ENCODE measurements around the gene ETS1. TPM values are rescaled to one million over a fixed set of nuclear protein-coding genes. Genes with fewer than 3 reads are reported as not detected.

Gene ETS1
- total and polyA plus RNA-seq, 2 experiments from 2014 or later: 25.6 to 52.6 TPM

DNA sequence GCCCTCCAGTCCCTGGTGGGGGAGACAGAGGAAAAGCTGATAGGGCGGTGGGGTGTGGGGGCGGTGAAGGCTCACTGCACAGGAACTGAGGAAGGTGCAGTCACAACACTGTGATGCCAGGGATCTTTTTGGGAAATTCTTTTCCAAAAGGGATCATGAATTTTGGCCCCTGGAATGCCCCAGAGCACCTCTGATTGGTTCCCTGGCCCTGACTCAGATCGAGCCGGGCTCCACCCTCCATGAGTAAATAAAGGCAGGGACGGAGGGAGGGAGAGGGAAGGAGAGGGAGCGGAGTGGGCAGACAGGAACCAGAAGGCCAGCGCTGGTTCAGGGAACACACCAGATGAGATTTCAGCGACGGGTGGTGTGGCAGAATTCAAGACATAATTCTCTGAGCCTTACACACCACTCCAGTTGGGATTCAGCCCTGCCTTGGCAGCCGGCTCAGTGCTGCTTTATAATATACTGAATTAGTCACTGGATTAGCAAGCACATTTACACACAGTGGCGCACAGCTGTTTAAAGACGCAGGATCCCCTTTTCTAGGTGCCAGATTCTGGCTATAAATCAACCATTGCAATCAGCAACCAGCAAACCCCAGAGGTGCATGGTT is 80.3 kb downstream of the ETS1 start (continued):
- TF ChIP-seq, protein P1, sequence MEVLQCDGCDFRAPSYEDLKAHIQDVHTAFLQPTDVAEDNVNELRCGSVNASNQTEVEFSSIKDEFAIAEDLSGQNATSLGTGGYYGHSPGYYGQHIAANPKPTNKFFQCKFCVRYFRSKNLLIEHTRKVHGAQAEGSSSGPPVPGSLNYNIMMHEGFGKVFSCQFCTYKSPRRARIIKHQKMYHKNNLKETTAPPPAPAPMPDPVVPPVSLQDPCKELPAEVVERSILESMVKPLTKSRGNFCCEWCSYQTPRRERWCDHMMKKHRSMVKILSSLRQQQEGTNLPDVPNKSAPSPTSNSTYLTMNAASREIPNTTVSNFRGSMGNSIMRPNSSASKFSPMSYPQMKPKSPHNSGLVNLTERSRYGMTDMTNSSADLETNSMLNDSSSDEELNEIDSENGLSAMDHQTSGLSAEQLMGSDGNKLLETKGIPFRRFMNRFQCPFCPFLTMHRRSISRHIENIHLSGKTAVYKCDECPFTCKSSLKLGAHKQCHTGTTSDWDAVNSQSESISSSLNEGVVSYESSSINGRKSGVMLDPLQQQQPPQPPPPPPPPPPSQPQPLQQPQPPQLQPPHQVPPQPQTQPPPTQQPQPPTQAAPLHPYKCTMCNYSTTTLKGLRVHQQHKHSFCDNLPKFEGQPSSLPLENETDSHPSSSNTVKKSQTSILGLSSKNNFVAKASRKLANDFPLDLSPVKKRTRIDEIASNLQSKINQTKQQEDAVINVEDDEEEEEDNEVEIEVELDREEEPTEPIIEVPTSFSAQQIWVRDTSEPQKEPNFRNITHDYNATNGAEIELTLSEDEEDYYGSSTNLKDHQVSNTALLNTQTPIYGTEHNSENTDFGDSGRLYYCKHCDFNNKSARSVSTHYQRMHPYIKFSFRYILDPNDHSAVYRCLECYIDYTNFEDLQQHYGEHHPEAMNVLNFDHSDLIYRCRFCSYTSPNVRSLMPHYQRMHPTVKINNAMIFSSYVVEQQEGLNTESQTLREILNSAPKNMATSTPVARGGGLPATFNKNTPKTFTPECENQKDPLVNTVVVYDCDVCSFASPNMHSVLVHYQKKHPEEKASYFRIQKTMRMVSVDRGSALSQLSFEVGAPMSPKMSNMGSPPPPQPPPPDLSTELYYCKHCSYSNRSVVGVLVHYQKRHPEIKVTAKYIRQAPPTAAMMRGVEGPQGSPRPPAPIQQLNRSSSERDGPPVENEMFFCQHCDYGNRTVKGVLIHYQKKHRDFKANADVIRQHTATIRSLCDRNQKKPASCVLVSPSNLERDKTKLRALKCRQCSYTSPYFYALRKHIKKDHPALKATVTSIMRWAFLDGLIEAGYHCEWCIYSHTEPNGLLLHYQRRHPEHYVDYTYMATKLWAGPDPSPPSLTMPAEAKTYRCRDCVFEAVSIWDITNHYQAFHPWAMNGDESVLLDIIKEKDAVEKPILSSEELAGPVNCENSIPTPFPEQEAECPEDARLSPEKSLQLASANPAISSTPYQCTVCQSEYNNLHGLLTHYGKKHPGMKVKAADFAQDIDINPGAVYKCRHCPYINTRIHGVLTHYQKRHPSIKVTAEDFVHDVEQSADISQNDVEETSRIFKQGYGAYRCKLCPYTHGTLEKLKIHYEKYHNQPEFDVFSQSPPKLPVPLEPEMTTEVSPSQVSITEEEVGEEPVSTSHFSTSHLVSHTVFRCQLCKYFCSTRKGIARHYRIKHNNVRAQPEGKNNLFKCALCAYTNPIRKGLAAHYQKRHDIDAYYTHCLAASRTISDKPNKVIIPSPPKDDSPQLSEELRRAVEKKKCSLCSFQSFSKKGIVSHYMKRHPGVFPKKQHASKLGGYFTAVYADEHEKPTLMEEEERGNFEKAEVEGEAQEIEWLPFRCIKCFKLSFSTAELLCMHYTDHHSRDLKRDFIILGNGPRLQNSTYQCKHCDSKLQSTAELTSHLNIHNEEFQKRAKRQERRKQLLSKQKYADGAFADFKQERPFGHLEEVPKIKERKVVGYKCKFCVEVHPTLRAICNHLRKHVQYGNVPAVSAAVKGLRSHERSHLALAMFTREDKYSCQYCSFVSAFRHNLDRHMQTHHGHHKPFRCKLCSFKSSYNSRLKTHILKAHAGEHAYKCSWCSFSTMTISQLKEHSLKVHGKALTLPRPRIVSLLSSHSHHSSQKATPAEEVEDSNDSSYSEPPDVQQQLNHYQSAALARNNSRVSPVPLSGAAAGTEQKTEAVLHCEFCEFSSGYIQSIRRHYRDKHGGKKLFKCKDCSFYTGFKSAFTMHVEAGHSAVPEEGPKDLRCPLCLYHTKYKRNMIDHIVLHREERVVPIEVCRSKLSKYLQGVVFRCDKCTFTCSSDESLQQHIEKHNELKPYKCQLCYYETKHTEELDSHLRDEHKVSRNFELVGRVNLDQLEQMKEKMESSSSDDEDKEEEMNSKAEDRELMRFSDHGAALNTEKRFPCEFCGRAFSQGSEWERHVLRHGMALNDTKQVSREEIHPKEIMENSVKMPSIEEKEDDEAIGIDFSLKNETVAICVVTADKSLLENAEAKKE (CRISPR knock-in tag; IDR thresholded peaks at IDR 0.05): no peak
- no peak for TF ChIP-seq ZNF114 (CRISPR knock-in tag; IDR thresholded peaks at IDR 0.05)
- TF ChIP-seq JUNB (IDR thresholded peaks at IDR 0.05; ENCODE audit: unreplicated experiment): no peak
- no peak for TF ChIP-seq ZNF331 (CRISPR knock-in tag; IDR thresholded peaks at IDR 0.05; ENCODE audit: low read depth)
- TF ChIP-seq REST (IDR thresholded peaks at IDR 0.05; ENCODE audit: unreplicated experiment): no peak
